ENCODE data around the gene FBXO44.

FBXO44 gene

GRCh38 chr1:11685210-11685752, 30.6 kb downstream of the FBXO44 start:
- no peak for DNase-seq (ENCODE audit: low read depth in 1 of 2, low spot score in 1 of 2)

GRCh38 chr1:11688506-11688905, 33.8 kb downstream of the FBXO44 start:
- no peak for DNase-seq (ENCODE audit: low read depth in 1 of 2, low spot score in 1 of 2)

GRCh38 chr1:11690397-11691301, 36.0 kb downstream of the FBXO44 start:
- no peak for DNase-seq (ENCODE audit: low read depth in 1 of 2, low spot score in 1 of 2)

GRCh38 chr1:11691302-11691914, 36.7 kb downstream of the FBXO44 start, which contains the start of gene DRAXIN:
DRAXIN (plus strand) TSS chr1:11691710; CDS start chr1:11706259, 14,549 bp downstream.
- no peak for DNase-seq (ENCODE audit: low read depth in 1 of 2, low spot score in 1 of 2)

- no peak for DNase-seq (ENCODE audit: low read depth in 1 of 2, low spot score in 1 of 2)
These were observed 37.4 kb downstream of the FBXO44 start for GRCh38 chr1:11691928-11692711.

GRCh38 chr1:11693024-11693590, 38.4 kb downstream of the FBXO44 start:
- peak in 1 of 2 donors; percentile 20 for DNase-seq (ENCODE audit: low read depth in 1 of 2, low spot score in 1 of 2)

GRCh38 chr1:11693917-11694316, 39.2 kb downstream of the FBXO44 start:
- no peak for DNase-seq (ENCODE audit: low read depth in 1 of 2, low spot score in 1 of 2)

GRCh38 chr1:11695861-11696260, 41.2 kb downstream of the FBXO44 start:
- DNase-seq (ENCODE audit: low read depth in 1 of 2, low spot score in 1 of 2) = no peak

- DNase-seq (ENCODE audit: low read depth in 1 of 2, low spot score in 1 of 2) = no peak
These were observed 42.7 kb downstream of the FBXO44 start for GRCh38 chr1:11697188-11697892.

- DNase-seq (ENCODE audit: low read depth in 1 of 2, low spot score in 1 of 2) = no peak
These were observed 43.2 kb downstream of the FBXO44 start for GRCh38 chr1:11697893-11698210.

- no peak for DNase-seq (ENCODE audit: low read depth in 1 of 2, low spot score in 1 of 2)
These were observed 46.2 kb downstream of the FBXO44 start for GRCh38 chr1:11700601-11701467.

- DNase-seq (ENCODE audit: low read depth in 1 of 2, low spot score in 1 of 2) = no peak
These were observed 46.9 kb downstream of the FBXO44 start for GRCh38 chr1:11701551-11701961.

GRCh38 chr1:11701981-11702803, 47.5 kb downstream of the FBXO44 start:
- DNase-seq (ENCODE audit: low read depth in 1 of 2, low spot score in 1 of 2) = no peak

- no peak for DNase-seq (ENCODE audit: low read depth in 1 of 2, low spot score in 1 of 2)
These were observed 48.9 kb downstream of the FBXO44 start for GRCh38 chr1:11703357-11704193.

GRCh38 chr1:11704194-11704529, 49.5 kb downstream of the FBXO44 start:
- no peak for DNase-seq (ENCODE audit: low read depth in 1 of 2, low spot score in 1 of 2)

GRCh38 chr1:11704691-11705475, 50.2 kb downstream of the FBXO44 start:
- no peak for DNase-seq (ENCODE audit: low read depth in 1 of 2, low spot score in 1 of 2)

- DNase-seq (ENCODE audit: low read depth in 1 of 2, low spot score in 1 of 2) = no peak
These were observed 50.9 kb downstream of the FBXO44 start for GRCh38 chr1:11705596-11705995.
